ENCODE data around the gene DAPK1.

DAPK1 gene

GRCh38 chr9:87567571-87567970 is 69.9 kb downstream of the DAPK1 start:
- in situ Hi-C loops (cut with HindIII; ENCODE audit: low sequenced_read_pairs): no loop called here
- H3K4me3 ChIP-seq (ENCODE audit: low read depth, low read length): peak overlapping the region; percentile 17
- peak; percentile 68 for DNase-seq (ENCODE audit: low read depth)
- TF ChIP-seq, protein P1, sequence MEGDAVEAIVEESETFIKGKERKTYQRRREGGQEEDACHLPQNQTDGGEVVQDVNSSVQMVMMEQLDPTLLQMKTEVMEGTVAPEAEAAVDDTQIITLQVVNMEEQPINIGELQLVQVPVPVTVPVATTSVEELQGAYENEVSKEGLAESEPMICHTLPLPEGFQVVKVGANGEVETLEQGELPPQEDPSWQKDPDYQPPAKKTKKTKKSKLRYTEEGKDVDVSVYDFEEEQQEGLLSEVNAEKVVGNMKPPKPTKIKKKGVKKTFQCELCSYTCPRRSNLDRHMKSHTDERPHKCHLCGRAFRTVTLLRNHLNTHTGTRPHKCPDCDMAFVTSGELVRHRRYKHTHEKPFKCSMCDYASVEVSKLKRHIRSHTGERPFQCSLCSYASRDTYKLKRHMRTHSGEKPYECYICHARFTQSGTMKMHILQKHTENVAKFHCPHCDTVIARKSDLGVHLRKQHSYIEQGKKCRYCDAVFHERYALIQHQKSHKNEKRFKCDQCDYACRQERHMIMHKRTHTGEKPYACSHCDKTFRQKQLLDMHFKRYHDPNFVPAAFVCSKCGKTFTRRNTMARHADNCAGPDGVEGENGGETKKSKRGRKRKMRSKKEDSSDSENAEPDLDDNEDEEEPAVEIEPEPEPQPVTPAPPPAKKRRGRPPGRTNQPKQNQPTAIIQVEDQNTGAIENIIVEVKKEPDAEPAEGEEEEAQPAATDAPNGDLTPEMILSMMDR (IDR thresholded peaks at IDR 0.05; ENCODE audit: low read depth, low read length, missing control alignments): no peak

DNA sequence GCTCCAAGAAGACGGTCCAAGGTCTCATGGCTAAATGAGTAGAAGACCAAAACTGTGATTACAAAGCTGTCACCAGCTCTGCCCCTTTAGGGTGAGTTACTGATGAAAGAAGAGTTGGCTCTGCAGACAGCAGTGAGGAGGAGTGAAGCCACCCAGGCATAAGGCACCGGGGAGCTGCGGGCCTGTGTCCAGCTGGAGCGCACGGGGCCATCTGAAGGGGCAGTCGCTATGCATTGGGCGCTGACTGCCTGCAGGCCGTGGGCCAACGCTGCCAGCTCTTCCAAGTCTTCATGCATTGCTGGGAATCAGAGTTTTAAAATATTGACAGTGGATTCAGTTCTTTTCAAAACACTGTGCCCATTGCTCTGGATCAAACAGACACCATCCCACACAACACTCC is 70.3 kb downstream of the DAPK1 start:
- peak overlapping the region; percentile 17 for H3K4me3 ChIP-seq (ENCODE audit: low read depth, low read length)
- TF ChIP-seq, protein P1 (IDR thresholded peaks at IDR 0.05; ENCODE audit: low read depth, low read length, missing control alignments): no peak
- in situ Hi-C loops (cut with HindIII; ENCODE audit: low sequenced_read_pairs): no loop called here
- DNase-seq (ENCODE audit: low read depth): no peak

DNA sequence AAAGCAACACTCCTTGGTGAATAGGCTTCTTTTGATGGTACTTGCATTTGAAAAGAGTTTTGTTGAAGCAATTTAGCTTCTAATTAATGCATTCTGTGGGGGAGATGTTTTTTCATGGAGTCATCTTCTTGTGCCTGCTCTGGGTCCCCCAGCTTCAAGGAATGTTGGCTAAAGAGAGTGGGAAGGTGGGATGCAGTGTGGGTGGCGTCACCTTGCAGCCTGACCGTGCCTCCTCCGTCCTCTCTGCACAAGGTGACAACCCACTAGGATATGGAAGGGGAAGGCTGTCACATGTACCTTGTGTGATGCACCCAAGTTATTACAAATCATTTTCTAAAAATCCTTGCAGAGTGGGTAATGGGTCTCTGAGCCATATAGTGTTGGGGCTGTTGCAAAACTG is 70.7 kb downstream of the DAPK1 start:
- no peak for DNase-seq (ENCODE audit: low read depth)
- no peak overlapping the region for H3K4me3 ChIP-seq (ENCODE audit: low read depth, low read length)
- TF ChIP-seq, protein P1 (IDR thresholded peaks at IDR 0.05; ENCODE audit: low read depth, low read length, missing control alignments): no peak
- in situ Hi-C loops (cut with HindIII; ENCODE audit: low sequenced_read_pairs): no loop called here

DNA sequence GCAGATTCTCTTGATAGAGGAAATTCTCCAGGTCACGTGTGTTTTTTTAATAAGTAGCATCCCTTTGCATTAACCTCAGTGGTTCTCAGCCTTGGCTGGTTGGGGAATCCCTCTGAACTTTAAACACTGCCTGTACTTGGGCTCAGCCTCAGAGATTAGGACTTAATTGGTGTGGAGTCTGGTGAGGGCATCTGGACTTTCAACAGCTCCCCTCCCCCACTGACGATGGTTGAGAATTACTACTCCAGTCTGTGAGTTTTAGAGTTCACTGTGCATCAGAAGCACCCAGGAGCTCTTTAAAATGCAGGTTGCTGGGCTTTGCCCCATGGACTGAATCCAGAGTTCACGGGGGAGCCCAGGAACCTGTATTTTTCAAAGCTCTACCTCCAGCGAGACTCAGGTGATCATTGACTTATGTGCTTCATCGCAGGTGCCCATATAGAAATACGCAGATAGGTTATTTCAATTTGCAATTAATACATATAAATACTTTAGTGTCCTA is 71.4 kb downstream of the DAPK1 start:
- in situ Hi-C loops (cut with HindIII; ENCODE audit: low sequenced_read_pairs): no loop called here
- no peak for DNase-seq (ENCODE audit: low read depth)
- no peak overlapping the region for H3K4me3 ChIP-seq (ENCODE audit: low read depth, low read length)
- TF ChIP-seq, protein P1 (IDR thresholded peaks at IDR 0.05; ENCODE audit: low read depth, low read length, missing control alignments): no peak

DNA sequence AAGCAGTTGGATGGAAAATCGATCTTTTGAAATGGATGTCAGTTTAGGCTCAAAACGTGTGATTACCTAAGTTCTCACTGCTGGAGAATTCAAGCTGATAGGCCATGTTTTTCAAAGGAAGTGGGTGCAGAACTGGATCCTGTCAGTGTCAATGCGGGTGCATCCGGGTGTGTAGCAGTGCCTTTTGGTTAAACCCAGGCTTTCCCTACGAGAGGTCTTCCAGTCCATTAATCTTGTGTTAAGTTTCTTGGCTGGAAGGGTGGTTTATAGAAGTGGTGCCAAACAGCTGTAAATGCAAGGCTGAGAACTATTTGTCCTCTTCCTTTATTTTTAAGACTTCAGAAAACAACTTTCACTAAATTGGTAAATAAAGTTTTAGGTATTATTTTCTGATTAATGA is 71.9 kb downstream of the DAPK1 start:
- TF ChIP-seq, protein P1 (IDR thresholded peaks at IDR 0.05; ENCODE audit: low read depth, low read length, missing control alignments): no peak
- in situ Hi-C loops (cut with HindIII; ENCODE audit: low sequenced_read_pairs): no loop called here
- DNase-seq (ENCODE audit: low read depth): peak; percentile 53
- H3K4me3 ChIP-seq (ENCODE audit: low read depth, low read length): no peak overlapping the region

GRCh38 chr9:87570000-87570908 is 72.6 kb downstream of the DAPK1 start:
- TF ChIP-seq, protein P1 (IDR thresholded peaks at IDR 0.05; ENCODE audit: low read depth, low read length, missing control alignments): no peak

More at GRCh38 chr9:87570000-87570908, 72.6 kb downstream of the DAPK1 start:
- H3K4me3 ChIP-seq (ENCODE audit: low read depth, low read length): no peak overlapping the region
- in situ Hi-C loops (cut with HindIII; ENCODE audit: low sequenced_read_pairs): no loop called here
- DNase-seq (ENCODE audit: low read depth): no peak
